CD4-positive, alpha-beta T cell (primary cell): ENCODE results near the gene SERPINB6. TPM values are rescaled to one million over a fixed set of nuclear protein-coding genes. Genes with fewer than 3 reads are reported as not detected.

ENCODE experiments used
- ATAC-seq: fragments of 200-7000 bp; cut with Tn5 transposase; one replicate; pipeline ENCODE4 v1.10.0; 2022; ENCODE audit warnings: mild to moderate bottlenecking; ENCODE audit not compliant: poor library complexity
- CTCF ChIA-PET: fragments of 350-600 bp; sonication (Branson Sonifier 250); formaldehyde crosslinking; loops from one replicate; lab custom pipeline; 2021; ENCODE audit warnings: antibody characterized with exemption, inconsistent platforms; lab: Charles Lee
- POLR2A ChIA-PET: fragments of 350-600 bp; sonication (Branson Sonifier 250); formaldehyde crosslinking; loops from one replicate; lab custom pipeline; 2021; ENCODE audit warnings: antibody characterized with exemption, inconsistent platforms; lab: Charles Lee
- DNase-seq, 14 experiments: peaks; one replicate each; pipeline ENCODE4 v3.0.0-alpha.2; 2013 to 2020; ENCODE audit warnings: mixed read lengths in 2 of 14
- H3K27ac ChIP-seq, 2 donors: one replicate each; pipeline versions ENCODE4 v1.5.1 to v1.7.0; 2013; ENCODE audit warnings: low read length in 2 of 2, low read depth in 1 of 2, mild to moderate bottlenecking in 1 of 2
- H3K27me3 ChIP-seq, 2 experiments: 1 replicate in 1 of 2; 2 replicates in 1 of 2; pipeline versions ENCODE4 v1.6.1 to v1.7.0; 2013; ENCODE audit warnings: low read length in 2 of 2, control low read depth in 1 of 2, mild to moderate bottlenecking in 1 of 2, moderate library complexity in 1 of 2; ENCODE audit not compliant: insufficient read depth in 2 of 2, control insufficient read depth in 1 of 2
- H3K36me3 ChIP-seq: one replicate; pipeline ENCODE4 v1.6.1; 2013; ENCODE audit warnings: low read length, control low read depth; ENCODE audit not compliant: insufficient read depth
- H3K4me1 ChIP-seq: one replicate; pipeline ENCODE4 v1.6.1; 2013; ENCODE audit warnings: low read length, control low read depth; ENCODE audit not compliant: insufficient read depth
- H3K4me3 ChIP-seq: one replicate; pipeline ENCODE4 v1.5.1; 2013; ENCODE audit warnings: mild to moderate bottlenecking, low read length, moderate library complexity
- H3K9me3 ChIP-seq, 2 experiments: 1 replicate in 1 of 2; 2 replicates in 1 of 2; pipeline versions ENCODE4 v1.6.1 to v1.7.0; 2013; ENCODE audit warnings: low read length in 2 of 2, mild to moderate bottlenecking in 2 of 2, control low read depth in 1 of 2, moderate library complexity in 1 of 2; ENCODE audit not compliant: control insufficient read depth in 1 of 2, insufficient read depth in 1 of 2
- H3K27ac Mint-ChIP-seq: one replicate; pipeline ENCODE4 v1.8.0; 2020; ENCODE audit warnings: mixed read lengths
- H3K27me3 Mint-ChIP-seq: one replicate; pipeline ENCODE4 v1.8.0; 2021; ENCODE audit warnings: mixed read lengths
- H3K36me3 Mint-ChIP-seq: one replicate; pipeline ENCODE4 v1.8.0; 2021; ENCODE audit warnings: low read depth, mixed read lengths
- H3K4me1 Mint-ChIP-seq: one replicate; pipeline ENCODE4 v1.8.0; 2021; ENCODE audit warnings: low read depth, mixed read lengths
- H3K4me3 Mint-ChIP-seq: one replicate; pipeline ENCODE4 v1.8.0; 2020; ENCODE audit warnings: mild to moderate bottlenecking, mixed read lengths
- H3K9me3 Mint-ChIP-seq: one replicate; pipeline ENCODE4 v1.8.0; 2020; ENCODE audit warnings: mixed read lengths
- intact Hi-C, 2 experiments: fragments of 100-400 bp; cut with DNase I in 1 of 2; cut with micrococcal nuclease in 1 of 2; formaldehyde crosslinking; loops; one replicate each; pipeline versions ENCODE4 v1.15.1 to v1.9.0; 2023 to 2025; cut with DNase I, micrococcal nuclease
- total RNA-seq, 174 experiments: library from RNA in 2 of 174; stranded (reverse) in 2 of 174; gene quantifications; one replicate each; pipeline ENCODE4 v1.2.3 and lab custom pipeline; 2021 to 2026
- TF ChIP-seq, protein P1 (sequence below): fragments of 200-600 bp; IDR thresholded peaks from one replicate; pipeline ENCODE4 v1.8.0; 2022; ENCODE audit warnings: antibody characterized with exemption, mild to moderate bottlenecking

Gene SERPINB6
- total RNA-seq, 2 experiments from 2014 or later, result 11.0 to 11.9 TPM

- CTCF ChIA-PET, result no interaction called here
- DNase-seq (no peak), ATAC-seq (no peak)
- Mint-ChIP-seq H3K36me3 (no peaks in the 10 kb centered on the region), H3K27me3 (no peaks in the 10 kb centered on the region), H3K27ac (no peak overlapping the region), H3K4me3 (no peak overlapping the region), H3K4me1 (peaks cover 9% of the 10 kb centered on the region), H3K9me3 (no peaks in the 10 kb centered on the region)
- TF ChIP-seq, protein P1, sequence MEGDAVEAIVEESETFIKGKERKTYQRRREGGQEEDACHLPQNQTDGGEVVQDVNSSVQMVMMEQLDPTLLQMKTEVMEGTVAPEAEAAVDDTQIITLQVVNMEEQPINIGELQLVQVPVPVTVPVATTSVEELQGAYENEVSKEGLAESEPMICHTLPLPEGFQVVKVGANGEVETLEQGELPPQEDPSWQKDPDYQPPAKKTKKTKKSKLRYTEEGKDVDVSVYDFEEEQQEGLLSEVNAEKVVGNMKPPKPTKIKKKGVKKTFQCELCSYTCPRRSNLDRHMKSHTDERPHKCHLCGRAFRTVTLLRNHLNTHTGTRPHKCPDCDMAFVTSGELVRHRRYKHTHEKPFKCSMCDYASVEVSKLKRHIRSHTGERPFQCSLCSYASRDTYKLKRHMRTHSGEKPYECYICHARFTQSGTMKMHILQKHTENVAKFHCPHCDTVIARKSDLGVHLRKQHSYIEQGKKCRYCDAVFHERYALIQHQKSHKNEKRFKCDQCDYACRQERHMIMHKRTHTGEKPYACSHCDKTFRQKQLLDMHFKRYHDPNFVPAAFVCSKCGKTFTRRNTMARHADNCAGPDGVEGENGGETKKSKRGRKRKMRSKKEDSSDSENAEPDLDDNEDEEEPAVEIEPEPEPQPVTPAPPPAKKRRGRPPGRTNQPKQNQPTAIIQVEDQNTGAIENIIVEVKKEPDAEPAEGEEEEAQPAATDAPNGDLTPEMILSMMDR, result no peak
- POLR2A ChIA-PET, result no interaction called here
- Histone ChIP-seq H3K36me3 (peaks cover 6% of the 10 kb centered on the region), H3K9me3 (no peaks in the 10 kb centered on the region), H3K27me3 (no peaks in the 10 kb centered on the region), H3K27ac (no peak overlapping the region), H3K4me1 (peaks cover 8% of the 10 kb centered on the region), H3K4me3 (no peak overlapping the region)
- intact Hi-C loops, result no loop called here
Measured at GRCh38 chr6:2962004-2962403, 9.4 kb downstream of the SERPINB6 start.

GRCh38 chr6:2961506-2961905 is 9.9 kb downstream of the SERPINB6 start:
- TF ChIP-seq, protein P1, result no peak
- H3K36me3 ChIP-seq, result peaks cover 6% of the 10 kb centered on the region
- H3K9me3 Mint-ChIP-seq, result no peaks in the 10 kb centered on the region
- H3K4me1 Mint-ChIP-seq, result peaks cover 9% of the 10 kb centered on the region
- intact Hi-C loops, result no loop called here
- DNase-seq (no peak), ATAC-seq (no peak)
- H3K4me3 Mint-ChIP-seq, result no peak overlapping the region
- peaks cover 8% of the 10 kb centered on the region for H3K4me1 ChIP-seq
- no peak overlapping the region for H3K4me3 ChIP-seq
- CTCF ChIA-PET, result no interaction called here
- H3K36me3 Mint-ChIP-seq, result no peaks in the 10 kb centered on the region
- no peaks in the 10 kb centered on the region for H3K9me3 ChIP-seq
- H3K27ac ChIP-seq, result no peak overlapping the region
- no peak overlapping the region for H3K27ac Mint-ChIP-seq
- POLR2A ChIA-PET, result no interaction called here
- no peaks in the 10 kb centered on the region for H3K27me3 ChIP-seq
- H3K27me3 Mint-ChIP-seq, result no peaks in the 10 kb centered on the region

DNA sequence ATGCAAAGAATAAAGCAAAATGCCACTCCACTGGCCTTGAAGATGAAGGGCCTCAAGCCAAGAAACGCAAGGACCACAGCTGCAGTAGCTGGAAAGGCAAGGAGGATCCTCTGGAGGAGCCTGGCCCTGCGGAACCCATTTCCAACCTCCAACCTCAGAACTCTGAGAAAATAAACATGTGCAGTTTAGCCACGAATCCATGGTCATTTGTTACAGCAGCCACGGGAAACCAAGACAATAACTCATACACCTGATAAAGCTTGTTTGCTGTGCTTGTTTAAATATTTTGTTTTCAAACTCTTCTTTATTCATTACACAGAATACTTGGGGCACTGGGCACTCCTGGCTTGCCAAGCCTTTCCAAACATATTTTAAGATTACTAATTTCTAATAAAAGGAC is 10.4 kb downstream of the SERPINB6 start:
- ATAC-seq (no peak), DNase-seq (no peak)
- Mint-ChIP-seq H3K27ac (no peak overlapping the region), H3K27me3 (no peaks in the 10 kb centered on the region), H3K36me3 (no peaks in the 10 kb centered on the region), H3K9me3 (no peaks in the 10 kb centered on the region), H3K4me1 (peaks cover 9% of the 10 kb centered on the region), H3K4me3 (no peak overlapping the region)
- peaks cover 6% of the 10 kb centered on the region for H3K36me3 ChIP-seq
- intact Hi-C loops, result no loop called here
- H3K4me1 ChIP-seq, result peaks cover 8% of the 10 kb centered on the region
- TF ChIP-seq, protein P1, result no peak
- CTCF ChIA-PET, result no interaction called here
- no peak overlapping the region for H3K27ac ChIP-seq
- POLR2A ChIA-PET, result interaction anchor here (0.8 to 1.2 kb wide), 2 partner anchors 8 to 18 kb away, joined by 3 read pairs; no protein-coding TSS in a partner anchor
- no peak overlapping the region for H3K4me3 ChIP-seq
- no peaks in the 10 kb centered on the region for H3K9me3 ChIP-seq
- no peaks in the 10 kb centered on the region for H3K27me3 ChIP-seq
